ENCODE results near the gene JADE3. TPM values are rescaled to one million over a fixed set of nuclear protein-coding genes. Genes with fewer than 3 reads are reported as not detected.

JADE3 gene
- total RNA-seq, 1 experiment from 2014 or later, result 17.0 TPM

- H3K9me3 Mint-ChIP-seq (ENCODE audit: low read depth, unreplicated experiment), result no peaks in the 10 kb centered on the region
- H3K36me3 Mint-ChIP-seq (ENCODE audit: insufficient read depth, unreplicated experiment), result no peaks in the 10 kb centered on the region
- no peaks in the 10 kb centered on the region for H3K27me3 Mint-ChIP-seq (ENCODE audit: unreplicated experiment)
- peaks cover 10% of the 10 kb centered on the region for H3K4me1 Mint-ChIP-seq (ENCODE audit: low read depth, unreplicated experiment)
- H3K4me3 Mint-ChIP-seq (ENCODE audit: low read depth, unreplicated experiment), result no peak overlapping the region
- no peak overlapping the region for H3K27ac Mint-ChIP-seq (ENCODE audit: unreplicated experiment)
- no peak for DNase-seq
- no peak for TF ChIP-seq CTCF (IDR thresholded peaks at IDR 0.05; ENCODE audit: unreplicated experiment)
- intact Hi-C loops (cut with micrococcal nuclease; ENCODE audit: unreplicated experiment), result no loop called here
- no TSS peak for BruUV-seq (replicated peaks)
- CTCF ChIA-PET, result no interaction called here
Measured at GRCh38 chrX:46927718-46928117, 15.5 kb downstream of the JADE3 start.

- intact Hi-C loops (cut with micrococcal nuclease; ENCODE audit: unreplicated experiment), result no loop called here
- Mint-ChIP-seq H3K27ac (ENCODE audit: unreplicated experiment) (no peak overlapping the region), H3K27me3 (ENCODE audit: unreplicated experiment) (no peaks in the 10 kb centered on the region), H3K4me1 (ENCODE audit: low read depth, unreplicated experiment) (peaks cover 10% of the 10 kb centered on the region), H3K36me3 (ENCODE audit: insufficient read depth, unreplicated experiment) (no peaks in the 10 kb centered on the region), H3K4me3 (ENCODE audit: low read depth, unreplicated experiment) (no peak overlapping the region), H3K9me3 (ENCODE audit: low read depth, unreplicated experiment) (no peaks in the 10 kb centered on the region)
- no TSS peak for BruUV-seq (replicated peaks)
- no peak for TF ChIP-seq CTCF (IDR thresholded peaks at IDR 0.05; ENCODE audit: unreplicated experiment)
- CTCF ChIA-PET, result interaction anchor here (1.3 kb wide), 1 partner anchor 11 kb away, joined by 3 read pairs; no protein-coding TSS in a partner anchor
- no peak for DNase-seq
Measured at GRCh38 chrX:46929439-46930261, 17.4 kb downstream of the JADE3 start.

GRCh38 chrX:46935295-46935694 is 23.1 kb downstream of the JADE3 start:
- H3K4me3 Mint-ChIP-seq (ENCODE audit: low read depth, unreplicated experiment), result no peak overlapping the region
- intact Hi-C loops (cut with micrococcal nuclease; ENCODE audit: unreplicated experiment), result no loop called here
- H3K27ac Mint-ChIP-seq (ENCODE audit: unreplicated experiment), result no peak overlapping the region
- H3K36me3 Mint-ChIP-seq (ENCODE audit: insufficient read depth, unreplicated experiment), result no peaks in the 10 kb centered on the region
- no TSS peak for BruUV-seq (replicated peaks)
- no peak for DNase-seq
- CTCF ChIA-PET, result interaction anchor here (0.7 kb wide), 1 partner anchor 23 kb away, joined by 3 read pairs; the partner anchor contains the start of gene JADE3
- H3K27me3 Mint-ChIP-seq (ENCODE audit: unreplicated experiment), result no peaks in the 10 kb centered on the region
- H3K4me1 Mint-ChIP-seq (ENCODE audit: low read depth, unreplicated experiment), result no peaks in the 10 kb centered on the region
- TF ChIP-seq CTCF (IDR thresholded peaks at IDR 0.05; ENCODE audit: unreplicated experiment), result no peak
- H3K9me3 Mint-ChIP-seq (ENCODE audit: low read depth, unreplicated experiment), result no peaks in the 10 kb centered on the region

GRCh38 chrX:46938589-46938988 is 26.4 kb downstream of the JADE3 start:
- CTCF ChIA-PET, result no interaction called here
- Mint-ChIP-seq H3K27me3 (ENCODE audit: unreplicated experiment) (no peaks in the 10 kb centered on the region), H3K36me3 (ENCODE audit: insufficient read depth, unreplicated experiment) (no peaks in the 10 kb centered on the region), H3K9me3 (ENCODE audit: low read depth, unreplicated experiment) (no peaks in the 10 kb centered on the region), H3K4me1 (ENCODE audit: low read depth, unreplicated experiment) (no peaks in the 10 kb centered on the region), H3K4me3 (ENCODE audit: low read depth, unreplicated experiment) (no peak overlapping the region), H3K27ac (ENCODE audit: unreplicated experiment) (no peak overlapping the region)
- BruUV-seq (replicated peaks), result no TSS peak
- intact Hi-C loops (cut with micrococcal nuclease; ENCODE audit: unreplicated experiment), result no loop called here
- no peak for DNase-seq
- TF ChIP-seq CTCF (IDR thresholded peaks at IDR 0.05; ENCODE audit: unreplicated experiment), result no peak
